Thyroid gland (tissue), 4 donors: ENCODE results near the gene PPP2R5E.

Experiments used
- CTCF ChIP-seq, 6 experiments: fragments of 200-600 bp in 3 of 6; fragments of 450-650 bp in 3 of 6; sonication (generic) in 3 of 6; IDR thresholded peaks; one replicate each; pipeline ENCODE4 v1.5.1; 2016 to 2019; ENCODE audit warnings: antibody characterized with exemption in 6 of 6, mild to moderate bottlenecking in 2 of 6, inconsistent platforms in 1 of 6, moderate library complexity in 1 of 6
- POLR2A ChIP-seq, 2 donors: fragments of 450-650 bp; IDR thresholded peaks; one replicate each; pipeline ENCODE4 v1.6.1; 2017; ENCODE audit warnings: antibody characterized with exemption in 2 of 2, mild to moderate bottlenecking in 2 of 2, moderate library complexity in 1 of 2

DNA sequence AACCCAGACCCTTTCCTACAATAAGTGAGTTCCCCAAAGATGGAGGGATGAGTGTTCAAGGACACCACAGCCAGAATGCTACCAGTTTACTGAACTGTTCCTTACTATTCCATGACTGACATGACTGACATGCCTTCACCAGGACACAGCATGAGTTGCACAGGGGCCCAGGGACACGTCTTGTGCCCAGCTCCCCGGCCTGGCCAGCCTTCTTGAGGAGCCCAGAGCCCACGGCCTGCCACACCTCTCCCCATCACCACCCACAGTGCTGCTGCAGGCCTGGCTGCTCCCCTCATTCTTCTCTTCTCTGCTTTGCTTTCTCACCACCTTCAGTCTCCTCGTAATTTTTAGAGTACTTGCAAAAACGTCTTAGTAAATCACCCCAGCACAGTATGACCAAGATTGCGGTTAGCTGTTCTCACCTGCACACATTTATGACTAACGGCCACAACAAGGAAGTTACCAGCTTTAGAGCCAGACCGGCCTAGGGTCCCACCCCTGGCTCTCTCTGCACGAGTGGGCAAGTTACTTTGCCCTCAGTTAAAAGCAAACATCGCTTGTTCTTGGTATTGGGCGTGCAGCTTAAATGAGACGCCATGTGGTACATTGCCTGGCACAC, 18.5 kb downstream of the PPP2R5E start:
- TF ChIP-seq CTCF (IDR thresholded peaks at IDR 0.05): no peak
- no peak for TF ChIP-seq POLR2A (IDR thresholded peaks at IDR 0.05)
